Parathyroid adenoma (tissue), 2 donors: ENCODE results near the gene PKD1L1.

Source experiments
- H2AFZ ChIP-seq: fragments of 300-600 bp; sonication (generic); one replicate; pipeline ENCODE4 v1.7.0; 2017; ENCODE audit warnings: antibody characterized with exemption, mild to moderate bottlenecking
- H3K27ac ChIP-seq: fragments of 300-600 bp; sonication (generic); one replicate; pipeline ENCODE4 v1.7.0; 2017
- H3K27me3 ChIP-seq: fragments of 300-600 bp; sonication (generic); one replicate; pipeline ENCODE4 v1.7.0; 2017; ENCODE audit warnings: low read length; ENCODE audit not compliant: control insufficient read depth, insufficient read depth
- H3K36me3 ChIP-seq: fragments of 300-600 bp; sonication (generic); one replicate; pipeline ENCODE4 v1.7.0; 2017; ENCODE audit warnings: low read length; ENCODE audit not compliant: control insufficient read depth, insufficient read depth
- H3K4me1 ChIP-seq: fragments of 300-600 bp; sonication (generic); one replicate; pipeline ENCODE4 v1.7.0; 2017; ENCODE audit warnings: control low read depth
- H3K4me2 ChIP-seq: fragments of 300-600 bp; sonication (generic); one replicate; pipeline ENCODE4 v1.7.0; 2017; ENCODE audit warnings: low read length
- H3K4me3 ChIP-seq: fragments of 300-600 bp; sonication (generic); one replicate; pipeline ENCODE4 v1.7.0; 2017; ENCODE audit warnings: low read depth, low read length
- H3K79me2 ChIP-seq: fragments of 300-600 bp; sonication (generic); one replicate; pipeline ENCODE4 v1.7.0; 2017; ENCODE audit warnings: control low read depth
- H3K9ac ChIP-seq: fragments of 300-600 bp; sonication (generic); one replicate; pipeline ENCODE4 v1.7.0; 2017; ENCODE audit warnings: mild to moderate bottlenecking
- H3K9me3 ChIP-seq: fragments of 300-600 bp; sonication (generic); one replicate; pipeline ENCODE4 v1.7.0; 2017; ENCODE audit warnings: low read length; ENCODE audit not compliant: control insufficient read depth
- TF ChIP-seq, protein P1 (sequence below): fragments of 300-600 bp; sonication (generic); IDR thresholded peaks from one replicate; pipeline ENCODE4 v1.7.0; 2017; ENCODE audit warnings: antibody characterized with exemption, mild to moderate bottlenecking
- donor health status: primary hyperparathyroidism.

PKD1L1 gene

DNA sequence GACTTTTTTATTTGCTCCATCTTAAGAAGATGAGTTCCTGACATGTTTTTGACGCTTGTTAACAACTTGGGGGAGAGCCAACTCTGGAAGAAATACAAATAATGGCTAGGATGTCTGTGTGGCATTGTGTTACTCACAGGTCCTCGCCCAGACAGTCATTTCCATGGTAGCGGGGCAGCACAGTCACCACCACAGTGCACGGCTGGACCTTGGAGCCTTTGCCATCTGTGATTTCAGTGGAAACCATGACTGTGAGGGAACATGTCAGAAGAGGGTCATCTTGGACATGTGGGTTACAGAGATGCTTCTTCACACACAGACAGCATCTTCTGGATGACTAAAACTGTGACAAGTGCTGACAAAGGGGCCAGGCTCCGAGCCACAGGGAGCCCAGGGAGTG, 74.5 kb downstream of the PKD1L1 start:
- Histone ChIP-seq H3K4me2 (no peak overlapping the region), H3K4me1 (no peaks in the 10 kb centered on the region), H3K79me2 (no peaks in the 10 kb centered on the region), H3K4me3 (no peak overlapping the region), H2AFZ (no peak overlapping the region), H3K9ac (no peak overlapping the region), H3K9me3 (no peaks in the 10 kb centered on the region), H3K36me3 (no peaks in the 10 kb centered on the region), H3K27ac (no peak overlapping the region), H3K27me3 (no peaks in the 10 kb centered on the region)
- TF ChIP-seq, protein P1, sequence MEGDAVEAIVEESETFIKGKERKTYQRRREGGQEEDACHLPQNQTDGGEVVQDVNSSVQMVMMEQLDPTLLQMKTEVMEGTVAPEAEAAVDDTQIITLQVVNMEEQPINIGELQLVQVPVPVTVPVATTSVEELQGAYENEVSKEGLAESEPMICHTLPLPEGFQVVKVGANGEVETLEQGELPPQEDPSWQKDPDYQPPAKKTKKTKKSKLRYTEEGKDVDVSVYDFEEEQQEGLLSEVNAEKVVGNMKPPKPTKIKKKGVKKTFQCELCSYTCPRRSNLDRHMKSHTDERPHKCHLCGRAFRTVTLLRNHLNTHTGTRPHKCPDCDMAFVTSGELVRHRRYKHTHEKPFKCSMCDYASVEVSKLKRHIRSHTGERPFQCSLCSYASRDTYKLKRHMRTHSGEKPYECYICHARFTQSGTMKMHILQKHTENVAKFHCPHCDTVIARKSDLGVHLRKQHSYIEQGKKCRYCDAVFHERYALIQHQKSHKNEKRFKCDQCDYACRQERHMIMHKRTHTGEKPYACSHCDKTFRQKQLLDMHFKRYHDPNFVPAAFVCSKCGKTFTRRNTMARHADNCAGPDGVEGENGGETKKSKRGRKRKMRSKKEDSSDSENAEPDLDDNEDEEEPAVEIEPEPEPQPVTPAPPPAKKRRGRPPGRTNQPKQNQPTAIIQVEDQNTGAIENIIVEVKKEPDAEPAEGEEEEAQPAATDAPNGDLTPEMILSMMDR, result no peak

DNA sequence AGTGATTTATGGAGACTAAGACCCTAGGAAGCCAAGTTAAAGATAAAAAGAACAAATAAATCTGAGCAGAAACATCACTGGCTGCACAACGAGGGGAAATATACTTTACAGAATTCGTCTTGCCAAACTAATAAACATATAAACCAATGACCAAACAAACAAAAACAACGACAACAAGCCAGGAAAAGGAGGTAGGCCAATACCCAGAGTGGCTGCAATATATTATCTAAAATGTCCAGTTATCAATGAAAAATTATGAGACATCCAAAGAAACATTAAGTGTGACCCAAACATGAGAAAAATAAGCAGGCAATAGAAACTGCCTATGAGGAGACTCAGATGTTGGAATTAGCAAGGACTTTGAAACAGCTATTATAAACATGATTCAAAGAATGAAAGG, 81.0 kb downstream of the PKD1L1 start:
- Histone ChIP-seq H3K4me1 (no peaks in the 10 kb centered on the region), H3K9ac (no peak overlapping the region), H3K4me3 (no peak overlapping the region), H2AFZ (no peak overlapping the region), H3K27me3 (no peaks in the 10 kb centered on the region), H3K4me2 (no peak overlapping the region), H3K9me3 (no peaks in the 10 kb centered on the region), H3K36me3 (no peaks in the 10 kb centered on the region), H3K27ac (no peak overlapping the region), H3K79me2 (no peaks in the 10 kb centered on the region)
- TF ChIP-seq, protein P1, result no peak

DNA sequence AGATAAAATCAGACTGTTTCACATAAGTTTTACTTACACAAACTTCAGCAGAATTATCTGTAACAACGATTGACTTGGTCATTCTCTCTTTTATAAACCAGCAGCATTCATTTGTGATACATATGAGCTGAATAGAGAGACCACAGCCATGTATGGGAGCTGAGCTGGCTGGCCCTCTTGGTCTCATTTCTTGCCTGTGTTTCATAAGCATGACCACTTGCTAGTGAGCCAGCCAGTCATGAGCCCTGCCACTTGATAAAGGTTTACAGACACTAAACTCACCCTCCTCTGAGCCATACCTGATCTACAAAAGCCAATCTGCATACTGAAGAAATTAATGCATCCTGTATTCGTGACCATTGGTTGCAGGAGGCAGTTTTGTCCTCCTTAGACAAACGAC, 82.1 kb downstream of the PKD1L1 start:
- TF ChIP-seq, protein P1, result no peak
- Histone ChIP-seq H3K4me2 (no peak overlapping the region), H2AFZ (no peak overlapping the region), H3K79me2 (no peaks in the 10 kb centered on the region), H3K27me3 (no peaks in the 10 kb centered on the region), H3K4me3 (no peak overlapping the region), H3K9ac (no peak overlapping the region), H3K27ac (no peak overlapping the region), H3K4me1 (no peaks in the 10 kb centered on the region), H3K9me3 (no peaks in the 10 kb centered on the region), H3K36me3 (no peaks in the 10 kb centered on the region)

DNA sequence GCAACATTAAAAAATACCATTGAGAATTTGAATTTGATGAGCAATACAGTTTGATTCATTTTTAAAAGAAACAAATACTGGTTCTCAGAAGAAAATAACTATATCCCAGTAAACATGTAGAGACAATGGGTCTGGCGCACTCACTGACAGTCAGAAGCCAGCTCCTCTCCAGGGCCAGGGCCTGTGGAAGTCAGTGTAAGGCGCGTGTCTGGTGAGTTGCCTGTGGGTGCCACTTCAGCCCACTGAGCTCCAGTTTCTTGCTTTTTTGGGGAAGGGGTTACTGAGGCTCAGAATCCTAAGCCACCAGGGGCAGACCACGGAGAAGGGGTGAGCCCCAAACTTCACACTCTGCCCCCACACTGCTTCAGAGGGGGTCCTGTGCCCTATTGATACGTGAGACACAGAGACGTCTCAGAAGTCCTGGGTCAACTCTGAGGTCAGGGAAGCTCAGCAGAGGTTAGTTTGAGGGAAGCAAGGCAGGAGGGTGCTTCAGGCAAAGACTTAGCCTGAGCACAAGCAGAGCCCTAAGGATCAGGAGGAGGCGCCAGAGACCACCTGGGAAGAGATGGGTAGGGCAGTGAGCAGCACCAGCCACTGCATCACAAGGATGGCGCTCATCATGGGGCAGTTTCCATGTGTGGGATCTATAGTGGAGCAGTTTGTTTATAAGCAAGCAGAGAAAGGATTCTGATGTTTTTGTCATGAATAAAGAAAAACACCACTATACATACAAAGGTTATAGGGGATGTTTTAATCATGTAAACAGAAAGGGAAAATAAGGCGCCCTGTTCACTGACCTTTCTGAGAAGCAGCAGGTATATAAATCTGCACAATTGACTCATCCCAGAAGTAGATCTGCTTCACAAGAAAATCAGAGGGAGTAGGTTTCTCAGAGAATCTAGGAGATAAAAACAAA, 95.7 kb downstream of the PKD1L1 start:
- Histone ChIP-seq H3K9ac (no peak overlapping the region), H3K36me3 (no peaks in the 10 kb centered on the region), H3K4me3 (no peak overlapping the region), H3K4me2 (no peak overlapping the region), H3K4me1 (no peaks in the 10 kb centered on the region), H2AFZ (no peak overlapping the region), H3K27me3 (no peaks in the 10 kb centered on the region), H3K79me2 (no peaks in the 10 kb centered on the region), H3K9me3 (no peaks in the 10 kb centered on the region), H3K27ac (no peak overlapping the region)
- TF ChIP-seq, protein P1, result no peak

DNA sequence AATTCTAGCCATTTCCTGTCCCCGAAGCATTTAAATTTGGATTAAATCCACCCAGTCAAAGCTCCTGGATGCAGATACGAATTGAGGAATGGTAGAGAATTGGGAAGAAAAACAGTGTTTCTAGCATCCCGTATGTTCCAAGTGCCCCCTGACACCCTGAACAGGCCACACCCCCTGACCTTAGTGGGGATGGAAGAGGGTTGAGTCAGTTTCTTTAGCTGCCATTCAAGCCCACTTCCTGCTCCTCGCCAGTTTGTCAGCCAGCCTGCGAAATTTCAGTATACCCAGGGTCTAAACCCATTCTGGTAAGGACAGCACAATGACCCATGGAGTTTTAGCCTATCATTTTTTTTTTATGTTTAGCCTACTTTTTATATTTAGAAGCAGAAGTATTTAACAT, 101.1 kb downstream of the PKD1L1 start:
- Histone ChIP-seq H3K36me3 (no peaks in the 10 kb centered on the region), H3K4me3 (no peak overlapping the region), H3K4me1 (no peaks in the 10 kb centered on the region), H2AFZ (no peak overlapping the region), H3K9ac (no peak overlapping the region), H3K9me3 (no peaks in the 10 kb centered on the region), H3K27me3 (no peaks in the 10 kb centered on the region), H3K27ac (no peak overlapping the region), H3K79me2 (no peaks in the 10 kb centered on the region), H3K4me2 (no peak overlapping the region)
- TF ChIP-seq, protein P1, result no peak
